NK-92 (cell line): ENCODE measurements around the gene TMC5.

ENCODE experiments used
- DNase-seq: peaks from one replicate; lab custom pipeline; 2025; ENCODE audit not compliant: unreplicated experiment; lab: John Stamatoyannopoulos, UW

The TMC5 gene

DNA sequence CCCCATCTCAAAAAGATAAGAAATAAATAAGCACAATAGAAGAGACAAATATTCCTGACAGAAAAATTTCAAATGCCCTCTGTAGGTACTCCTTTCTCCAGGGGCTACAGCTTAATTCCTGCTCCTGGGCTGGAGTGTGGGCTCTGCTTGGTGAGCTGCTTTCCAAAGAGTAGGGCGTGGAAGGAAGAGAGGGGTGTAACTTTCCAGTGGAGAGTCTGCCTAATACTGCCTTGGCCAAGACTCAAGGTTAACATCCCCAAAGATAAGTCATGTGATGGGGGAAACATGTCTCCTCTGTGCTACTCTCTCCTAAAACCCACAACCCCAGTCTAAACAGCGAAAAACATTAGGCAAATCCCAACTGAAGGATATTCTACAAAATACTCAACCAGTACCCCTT lies 42.7 kb downstream of the TMC5 start:
- no peak for DNase-seq

DNA sequence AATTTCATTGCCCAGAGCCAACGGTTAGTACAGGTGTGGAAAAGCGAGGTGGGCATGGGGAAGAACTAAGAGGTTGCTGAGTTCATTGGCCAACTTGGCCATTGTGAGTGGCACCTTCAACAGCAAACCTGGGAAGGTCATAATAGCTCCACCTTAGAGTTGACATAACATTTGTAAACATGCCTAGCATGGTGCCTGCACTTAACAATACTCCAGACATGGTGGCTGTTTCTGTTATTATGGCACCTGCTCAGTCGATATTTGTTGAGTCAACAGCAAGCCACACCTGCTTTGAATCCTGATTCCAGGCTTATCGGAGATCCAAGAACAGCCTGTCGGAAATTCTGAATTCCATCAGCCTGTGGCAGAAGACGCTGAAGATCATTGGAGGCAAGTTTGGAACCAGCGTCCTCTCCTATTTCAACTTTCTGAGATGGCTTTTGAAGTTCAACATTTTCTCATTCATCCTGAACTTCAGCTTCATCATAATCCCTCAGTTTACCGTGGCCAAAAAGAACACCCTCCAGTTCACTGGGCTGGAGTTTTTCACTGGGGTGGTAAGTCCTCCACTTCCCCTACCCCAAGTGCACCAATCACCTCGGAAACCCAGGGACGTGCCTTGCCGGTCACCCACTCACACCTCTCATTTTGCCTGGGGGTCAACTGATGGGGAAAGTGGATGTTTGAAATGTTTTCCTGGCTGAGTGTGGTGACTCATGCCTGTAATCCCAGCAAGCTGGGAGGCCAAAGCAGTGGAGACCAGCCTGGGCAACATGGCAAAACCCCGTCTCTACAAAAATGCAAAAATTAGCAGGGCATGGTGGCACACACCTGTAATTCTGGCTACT lies 46.0 kb downstream of the TMC5 start:
- no peak for DNase-seq

GRCh38 chr16:19468300-19468699 lies 50.6 kb downstream of the TMC5 start:
- DNase-seq, result no peak

- DNase-seq, result no peak
These were observed 54.8 kb downstream of the TMC5 start for GRCh38 chr16:19472482-19472881.

GRCh38 chr16:19474617-19475016 lies 56.9 kb downstream of the TMC5 start:
- no peak for DNase-seq

- DNase-seq, result no peak
These were observed 60.8 kb downstream of the TMC5 start for GRCh38 chr16:19478505-19478904.

- no peak for DNase-seq
These were observed 61.6 kb downstream of the TMC5 start for GRCh38 chr16:19479302-19479721.

- no peak for DNase-seq
These were observed 63.6 kb downstream of the TMC5 start for GRCh38 chr16:19481296-19481695.

GRCh38 chr16:19481769-19482168 lies 64.1 kb downstream of the TMC5 start:
- DNase-seq, result no peak

DNA sequence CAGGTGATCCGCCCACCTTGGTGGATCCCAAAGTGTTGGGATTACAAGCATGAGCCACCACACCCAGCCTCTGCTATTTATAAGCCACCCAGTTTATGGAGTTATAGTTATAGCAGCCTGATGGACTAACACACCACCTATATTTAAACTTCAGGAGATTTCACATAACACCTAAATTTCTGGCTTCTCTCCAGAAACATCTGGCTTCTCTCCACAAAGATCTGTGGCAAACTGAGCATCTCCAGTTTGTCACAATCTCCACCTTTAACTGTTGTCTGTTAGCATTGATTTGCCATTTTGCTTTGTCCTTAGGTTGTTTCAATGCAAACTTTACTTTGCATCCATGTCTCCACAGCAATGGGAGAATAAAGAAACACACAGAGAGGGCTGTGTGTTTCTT lies 64.6 kb downstream of the TMC5 start:
- no peak for DNase-seq

GRCh38 chr16:19484096-19484495 lies 66.4 kb downstream of the TMC5 start:
- DNase-seq, result no peak

- DNase-seq, result no peak
These were observed 67.9 kb downstream of the TMC5 start for GRCh38 chr16:19485611-19486010.

GRCh38 chr16:19486051-19486450 lies 68.4 kb downstream of the TMC5 start:
- DNase-seq, result no peak

DNA sequence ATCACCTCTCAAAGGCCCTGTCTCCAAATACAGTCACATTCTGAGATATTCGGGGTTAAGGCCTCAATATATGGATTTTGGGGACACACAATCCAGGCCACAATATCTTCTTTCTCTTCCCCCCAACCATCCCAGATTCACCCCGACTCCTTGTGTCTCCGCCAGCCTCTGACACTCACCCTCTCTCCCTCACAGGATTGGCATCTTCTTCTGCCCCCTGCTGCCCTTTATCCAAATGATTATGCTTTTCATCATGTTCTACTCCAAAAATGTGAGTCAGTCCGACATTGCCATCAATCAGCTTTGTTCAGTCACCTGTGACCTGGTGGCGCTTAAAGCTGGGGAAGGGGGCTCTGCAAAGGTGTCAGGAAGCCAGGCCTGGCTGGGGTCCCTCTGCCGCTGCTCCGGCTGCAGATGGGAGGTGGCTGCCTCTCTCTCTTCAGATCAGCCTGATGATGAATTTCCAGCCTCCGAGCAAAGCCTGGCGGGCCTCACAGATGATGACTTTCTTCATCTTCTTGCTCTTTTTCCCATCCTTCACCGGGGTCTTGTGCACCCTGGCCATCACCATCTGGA lies 69.2 kb downstream of the TMC5 start:
- DNase-seq, result no peak

DNA sequence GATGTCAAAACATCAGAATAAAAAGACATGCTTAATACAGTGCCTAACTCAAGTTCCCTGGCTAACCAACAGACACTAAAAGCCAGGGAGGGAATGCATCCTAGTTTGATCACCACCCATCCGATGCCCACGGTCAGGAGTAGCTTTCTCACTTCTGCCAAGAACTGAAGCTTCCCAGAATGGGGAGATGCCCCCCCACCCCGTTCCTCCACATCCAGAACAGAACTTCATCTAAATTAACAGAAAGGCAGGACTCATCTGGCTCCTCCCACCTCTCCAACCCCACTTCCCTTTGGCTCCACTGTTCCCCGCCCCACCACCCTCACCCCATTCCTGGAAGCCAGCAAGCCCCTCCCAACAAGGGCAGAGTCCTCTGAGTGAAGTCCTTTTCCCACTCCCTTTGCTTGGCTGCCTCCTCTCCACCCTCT lies 70.5 kb downstream of the TMC5 start:
- DNase-seq, result no peak

DNA sequence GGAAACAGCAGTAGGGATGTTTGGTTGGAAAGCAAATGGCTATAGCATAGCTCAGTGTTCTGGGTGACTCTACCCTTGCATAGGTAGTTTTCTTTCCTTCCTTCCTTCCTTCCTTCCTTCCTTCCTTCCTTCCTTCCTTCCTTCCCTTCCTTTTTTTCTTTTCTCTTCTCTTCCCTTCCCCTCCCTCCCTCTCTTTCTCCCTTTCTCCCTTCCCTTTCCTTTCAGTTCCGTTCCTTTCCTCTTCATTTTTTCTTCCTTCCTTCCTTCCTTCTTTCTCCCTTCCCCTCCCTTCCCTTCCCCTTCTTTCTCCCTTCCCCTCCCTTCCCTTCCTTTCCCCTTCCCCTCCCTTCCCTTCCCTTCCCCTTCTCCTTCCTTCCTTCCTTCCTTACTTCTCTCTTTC lies 72.9 kb downstream of the TMC5 start:
- DNase-seq, result no peak

GRCh38 chr16:19497176-19497575 lies 79.5 kb downstream of the TMC5 start:
- DNase-seq, result no peak

DNA sequence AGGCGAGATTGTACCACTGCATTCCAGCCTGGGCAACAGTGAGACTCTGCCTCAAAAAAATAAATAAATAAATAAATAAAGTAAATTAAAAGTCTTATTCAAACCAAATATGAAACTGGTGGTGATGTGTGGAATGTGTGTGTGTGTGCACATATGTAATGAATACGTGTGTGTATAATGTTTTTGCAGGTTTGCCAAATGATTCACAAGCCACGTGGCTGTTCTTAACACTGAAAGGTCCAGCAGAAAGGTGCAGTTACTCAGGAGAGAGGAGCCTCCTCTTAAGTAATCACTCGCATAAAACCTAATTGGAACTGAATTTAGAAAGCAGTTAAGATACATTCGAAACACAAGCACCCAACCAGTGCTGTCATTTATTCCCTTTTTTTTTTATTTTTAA lies 81.3 kb downstream of the TMC5 start:
- no peak for DNase-seq

DNA sequence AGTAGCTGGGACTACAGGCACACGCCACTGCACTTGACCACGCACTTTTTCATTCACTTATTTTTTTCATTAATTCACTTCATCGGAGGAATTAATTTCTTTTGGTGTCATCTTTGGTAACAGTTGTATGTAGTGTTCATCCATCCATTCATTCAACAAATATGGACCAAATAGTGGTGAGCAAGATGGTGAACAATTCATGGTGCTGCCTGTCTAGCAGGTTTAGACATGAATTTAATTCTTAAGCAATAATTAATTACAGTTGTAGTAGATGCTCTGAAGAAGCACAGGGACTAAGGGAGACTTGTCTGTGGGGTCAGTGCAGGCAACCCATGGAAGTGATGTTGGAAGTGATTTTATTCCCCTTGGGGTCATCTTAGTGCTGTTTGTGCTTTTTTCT lies 81.8 kb downstream of the TMC5 start:
- DNase-seq, result no peak

DNA sequence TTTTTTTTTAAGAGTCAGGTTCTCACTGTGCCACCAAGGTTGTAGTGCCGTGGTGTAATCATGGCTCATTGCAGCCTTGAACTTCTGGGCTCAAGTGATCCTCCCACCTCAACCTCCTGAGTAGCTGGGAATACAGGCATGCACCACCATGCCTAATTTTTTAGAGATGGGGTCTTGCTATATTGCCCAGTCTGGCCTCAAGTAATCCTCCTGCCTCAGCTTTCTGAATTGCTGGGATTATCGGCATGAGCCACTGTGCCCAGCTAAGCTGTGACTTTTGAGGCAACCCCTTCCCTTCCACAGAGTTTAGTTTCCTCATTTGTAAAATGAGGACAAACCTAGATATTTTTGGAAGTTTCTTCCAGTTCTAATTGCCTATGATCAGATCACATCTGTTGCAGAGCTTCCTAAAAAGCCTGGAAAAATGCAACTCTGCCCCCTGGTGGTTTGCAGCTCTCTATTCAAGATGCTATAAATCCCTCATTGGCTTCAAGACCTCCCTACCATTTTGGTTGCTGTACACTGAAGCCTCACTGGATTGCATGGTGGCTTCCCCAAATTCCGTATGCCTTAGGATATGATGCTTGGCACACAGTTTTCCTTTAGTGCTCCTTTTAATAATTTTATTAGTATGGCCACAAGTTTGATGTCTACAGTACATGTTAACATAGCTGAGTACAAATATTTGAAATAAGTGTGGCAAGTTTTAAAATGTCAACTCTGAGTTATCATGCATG lies 84.9 kb downstream of the TMC5 start:
- no peak for DNase-seq

DNA sequence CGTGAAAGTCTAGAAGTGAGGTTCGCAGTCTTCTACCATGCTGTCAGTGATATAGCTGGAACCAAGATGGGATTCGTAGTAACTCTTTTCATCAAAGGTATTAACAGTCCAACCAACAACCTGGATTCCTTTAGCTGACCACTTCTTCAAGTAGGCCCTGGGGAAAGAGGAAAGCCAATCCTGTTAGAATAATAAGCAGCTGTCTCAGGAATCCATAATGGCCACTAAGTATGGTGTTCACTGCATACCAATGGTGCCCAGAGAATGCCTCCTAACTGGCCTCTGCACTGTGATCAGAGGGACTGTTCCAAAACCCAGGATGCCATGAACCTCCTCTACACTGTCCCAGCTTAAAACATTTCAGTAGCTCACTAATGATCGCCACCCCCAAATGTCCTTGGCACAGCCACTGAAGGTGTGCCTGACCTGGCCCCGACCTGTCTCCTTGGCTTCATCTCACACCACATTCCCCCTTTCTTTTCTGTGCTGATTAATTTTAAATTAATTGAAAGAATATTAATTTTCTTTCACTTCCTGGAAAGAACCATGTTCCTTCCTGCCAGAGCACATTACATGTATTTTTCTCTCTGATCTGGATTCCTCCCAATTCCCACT lies 85.9 kb downstream of the TMC5 start:
- DNase-seq, result no peak
